SK-MEL-5 (cell line): Measurements from ENCODE around the gene HHAT. TPM values are rescaled to one million over a fixed set of nuclear protein-coding genes. Genes with fewer than 3 reads are reported as not detected.

Source experiments
- DNase-seq: peaks from one replicate; pipeline ENCODE4 v3.0.0-alpha.2; 2016; ENCODE audit warnings: low read depth, low spot score
- in situ Hi-C: cut with HindIII; loops from 2 replicates; pipeline ENCODE4 v1.10.0; 2016; ENCODE audit warnings: low sequenced_read_pairs, high pct_unique_total_duplicates, low pct_unique_long_range_greater_than_20kb
- total RNA-seq: library from RNA; depleted of rRNA; stranded (reverse); fragments of >200 nt; shearing (Covaris generic); gene quantifications from 2 replicates; pipeline ENCODE4 v1.2.3, GENCODE V29; 2014

Gene HHAT
- total RNA-seq, 1 experiment from 2014 or later = 29.4 TPM

- in situ Hi-C loops = no loop called here
- peak; percentile 92 for DNase-seq
Observed at GRCh38 chr1:210584439-210585113, 255.9 kb downstream of the HHAT start.

DNA sequence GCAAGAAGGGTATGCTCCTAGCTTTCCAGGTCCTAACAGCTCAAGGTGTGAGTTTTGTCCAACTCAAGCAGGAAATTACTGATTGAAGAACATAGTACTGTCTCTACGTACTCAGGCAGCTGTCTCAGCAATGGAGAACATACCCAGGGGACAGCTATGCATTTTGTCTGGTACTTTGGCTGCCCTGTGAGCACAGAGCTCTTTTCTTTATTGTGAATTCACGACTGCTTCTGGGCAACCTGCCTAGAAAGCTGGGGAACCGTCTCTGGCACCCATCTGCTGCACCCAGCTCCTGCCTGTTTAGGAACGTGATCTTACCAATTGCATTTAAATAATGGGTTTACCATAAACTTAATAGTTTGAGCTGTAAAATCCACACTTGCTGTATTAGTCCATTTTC lies 258.1 kb downstream of the HHAT start:
- in situ Hi-C loops = no loop called here
- DNase-seq = peak; percentile 66

- DNase-seq = no peak
Observed at GRCh38 chr1:210587566-210587965, 258.9 kb downstream of the HHAT start.

GRCh38 chr1:210588357-210588756 lies 259.7 kb downstream of the HHAT start:
- in situ Hi-C loops = no loop called here
- no peak for DNase-seq

More at GRCh38 chr1:210587566-210587965, 258.9 kb downstream of the HHAT start:
- in situ Hi-C loops = no loop called here

- DNase-seq = no peak
- in situ Hi-C loops = no loop called here
Observed at GRCh38 chr1:210588946-210589345, 260.2 kb downstream of the HHAT start.

DNA sequence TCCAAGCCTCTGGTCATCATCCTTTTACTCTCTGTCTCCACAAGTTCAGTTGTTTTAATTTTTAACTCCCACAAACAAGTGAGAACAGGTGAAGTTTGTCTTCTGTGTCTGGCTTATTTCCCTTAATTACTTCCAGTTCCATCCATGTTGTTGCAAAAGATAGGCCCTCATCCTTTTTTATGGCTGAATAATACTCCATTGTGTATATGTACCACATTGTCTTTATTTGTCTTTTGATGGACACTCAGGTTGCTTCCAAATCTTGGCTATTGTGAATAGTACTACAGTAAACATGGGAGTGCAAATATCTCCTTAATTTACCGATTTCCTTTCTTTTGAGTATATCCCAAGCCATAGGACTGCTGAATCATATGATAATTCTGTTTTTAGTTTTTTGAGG lies 262.5 kb downstream of the HHAT start:
- in situ Hi-C loops = no loop called here
- DNase-seq = no peak

GRCh38 chr1:210594605-210595004 lies 265.9 kb downstream of the HHAT start:
- in situ Hi-C loops = no loop called here
- DNase-seq = no peak

GRCh38 chr1:210596641-210597040 lies 267.9 kb downstream of the HHAT start:
- in situ Hi-C loops = no loop called here
- DNase-seq = no peak

DNA sequence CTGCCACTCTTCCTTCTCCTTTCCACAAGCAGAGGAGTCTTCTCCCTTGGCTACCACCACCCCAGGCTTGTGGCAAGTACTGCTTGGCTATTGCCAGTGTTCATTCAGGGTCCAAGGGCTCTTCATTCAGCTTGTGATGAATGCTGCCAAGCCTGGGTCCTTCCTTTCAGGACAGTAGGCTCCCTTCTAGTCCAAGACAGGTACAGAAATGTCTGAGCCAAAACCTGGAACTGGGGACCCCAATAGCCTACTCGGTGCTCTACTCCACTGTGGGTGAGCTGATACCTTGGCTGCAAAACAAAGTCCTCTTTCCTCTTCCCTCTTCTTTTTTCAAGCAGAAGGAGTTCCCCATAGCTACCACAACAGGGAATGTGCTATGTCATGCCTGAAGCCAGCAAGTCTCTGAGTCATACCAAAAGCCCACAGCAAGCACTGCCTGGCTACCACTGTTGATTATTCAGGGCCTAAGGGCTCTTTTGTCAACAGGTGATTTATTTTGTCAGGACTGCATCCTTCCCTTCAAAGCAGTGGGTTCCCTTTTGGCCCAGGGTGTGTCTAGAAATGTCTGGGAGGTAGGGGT lies 268.9 kb downstream of the HHAT start:
- peak; percentile 67 for DNase-seq
- in situ Hi-C loops = no loop called here

- in situ Hi-C loops = no loop called here
- DNase-seq = peak; percentile 30
Observed at GRCh38 chr1:210598135-210598652, 269.5 kb downstream of the HHAT start.

DNA sequence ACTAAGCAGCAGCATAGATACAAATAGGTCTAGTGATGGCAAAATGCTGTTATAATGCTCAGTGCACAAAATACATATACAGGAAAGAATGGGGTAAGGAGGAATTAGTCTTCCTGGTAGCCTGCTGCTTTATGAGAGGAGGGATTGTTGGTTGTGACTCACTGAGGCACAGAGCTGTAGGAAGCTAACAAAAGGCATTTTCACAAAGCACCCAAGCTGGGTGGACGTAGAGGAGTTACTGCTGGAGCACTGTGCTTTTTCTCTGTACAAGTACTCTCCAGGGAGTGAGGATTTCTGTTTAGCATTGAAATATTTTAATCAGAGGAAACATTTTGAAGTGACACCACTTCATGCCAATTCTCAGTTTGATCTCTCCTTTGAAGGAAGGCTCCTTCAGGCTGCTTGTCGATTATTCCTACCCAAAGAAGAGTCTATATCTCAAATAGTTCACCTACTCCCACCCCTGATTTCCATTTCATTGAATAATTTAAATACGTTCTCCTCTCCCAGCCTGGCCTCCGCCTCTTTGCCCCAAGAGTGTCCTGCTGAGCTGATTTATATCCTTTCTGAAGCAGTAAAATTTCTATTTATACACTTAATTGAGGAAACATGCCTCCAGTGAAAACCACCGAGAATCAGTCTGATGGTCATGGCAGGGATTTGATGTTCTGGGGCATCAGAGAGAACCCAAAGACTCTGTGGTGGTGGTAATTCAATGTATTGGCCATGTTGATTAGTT lies 271.9 kb downstream of the HHAT start:
- in situ Hi-C loops = no loop called here
- peak; percentile 82 for DNase-seq

DNA sequence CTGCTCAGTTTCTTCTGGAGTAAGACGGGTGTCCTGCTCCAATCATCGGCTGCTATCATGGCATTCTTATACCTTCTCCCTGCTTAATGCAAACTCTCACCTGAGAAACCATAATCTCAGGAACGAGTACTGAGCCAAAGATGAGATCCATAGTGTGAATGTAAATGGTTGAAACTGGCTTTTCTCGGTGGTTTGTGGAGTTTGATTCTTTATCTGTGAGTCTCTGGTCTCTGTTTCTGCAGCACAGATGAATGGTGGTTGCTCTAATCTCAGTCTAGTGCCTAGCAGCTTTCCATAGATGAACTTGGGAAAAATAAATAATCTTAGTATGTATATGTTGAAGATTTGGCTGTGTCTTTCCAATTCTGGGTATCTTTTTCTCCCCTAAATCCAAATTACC lies 274.4 kb downstream of the HHAT start:
- DNase-seq = no peak
- in situ Hi-C loops = no loop called here

GRCh38 chr1:210605099-210605498 lies 276.4 kb downstream of the HHAT start:
- DNase-seq = no peak
- in situ Hi-C loops = no loop called here

DNA sequence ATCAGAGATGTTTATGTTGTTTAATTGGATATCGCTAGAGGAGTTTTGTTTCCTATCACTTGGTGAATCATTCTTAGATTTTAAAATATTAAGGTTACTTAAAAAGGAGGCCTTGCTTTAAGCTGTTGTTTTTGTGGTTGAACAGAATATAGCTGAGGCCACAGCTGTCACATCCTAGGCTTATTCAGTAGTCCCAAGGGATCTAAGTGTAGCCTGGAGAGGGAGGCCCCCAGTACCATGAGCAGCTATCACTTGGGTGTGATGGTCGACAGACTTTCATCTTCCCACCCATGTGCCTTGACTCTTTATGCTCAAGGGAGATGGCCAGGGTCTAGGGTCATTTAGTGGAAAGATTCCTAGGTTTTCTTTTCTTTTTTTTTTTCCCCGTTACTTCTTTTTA lies 278.7 kb downstream of the HHAT start:
- no peak for DNase-seq

GRCh38 chr1:210608767-210609166 lies 280.1 kb downstream of the HHAT start:
- in situ Hi-C loops = no loop called here
- no peak for DNase-seq

More for the DNA sequence above, 278.7 kb downstream of the HHAT start:
- in situ Hi-C loops = no loop called here

- no peak for DNase-seq
- in situ Hi-C loops = no loop called here
Observed at GRCh38 chr1:210616356-210616755, 287.7 kb downstream of the HHAT start.

DNA sequence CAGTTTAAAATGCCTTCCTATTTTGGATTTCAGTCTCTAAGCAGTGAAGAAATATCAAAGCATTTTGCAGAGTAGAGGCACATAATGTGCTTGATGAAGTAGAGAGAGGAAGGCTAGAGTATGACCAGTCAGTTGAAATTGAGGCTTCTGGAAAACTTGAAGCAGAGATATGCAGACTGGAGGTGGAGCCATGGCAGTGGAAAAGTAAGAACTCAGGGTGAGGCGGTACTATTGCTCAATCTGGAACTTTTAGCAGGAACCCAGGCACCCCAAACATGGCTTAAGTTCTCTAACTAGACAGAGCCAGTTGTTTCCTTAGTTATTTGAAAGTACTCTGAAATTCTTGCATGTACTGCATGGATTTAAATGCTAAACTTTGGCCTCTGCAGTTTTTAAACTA lies 288.6 kb downstream of the HHAT start:
- in situ Hi-C loops = no loop called here

GRCh38 chr1:210618369-210618768 lies 289.7 kb downstream of the HHAT start:
- DNase-seq = no peak
- in situ Hi-C loops = no loop called here

More for the DNA sequence above, 288.6 kb downstream of the HHAT start:
- no peak for DNase-seq
